Left cardiac atrium (tissue), 4 donors: ENCODE results near the gene ZDHHC1. TPM values are rescaled to one million over a fixed set of nuclear protein-coding genes. Genes with fewer than 3 reads are reported as not detected.
A peak's percentile ranks its signal among the peaks of the same experiment; 100 is the strongest.

ENCODE experiments used
- ATAC-seq, 2 donors: fragments of 200-7000 bp; cut with Tn5 transposase; one replicate each; pipeline ENCODE4 v1.9.1; 2020; ENCODE audit warnings: mild to moderate bottlenecking in 2 of 2, moderate library complexity in 2 of 2
- DNase-seq: peaks from one replicate; pipeline ENCODE4 v3.0.0-alpha.2; 2020
- intact Hi-C, 2 donors: fragments of 100-400 bp; cut with DNase I; formaldehyde crosslinking; loops; one replicate each; pipeline versions ENCODE4 v1.14.1 to v1.15.1; 2022 to 2023
- total RNA-seq, 2 donors: library from RNA; stranded (reverse); fragmentation: NEBNext Ultra II Directional; extraction: Animal tissue kit (Norgen Biotek cat#: 25700); gene quantifications; one replicate each; pipeline ENCODE4 v1.2.1, GENCODE V29; 2021
- donor health status: DM: no; HTN: yes; CAD: no.
- donor health status: DM: no; HTN: yes; CAD: no; lungs with severe emphysema.
- donor health status: DM: yes; HTN: yes; CAD: no.
- donor health status: Dilated cardiomyopathy.

ZDHHC1 gene
- total RNA-seq, 2 donors from 2014 or later: 4.6 to 6.8 TPM

DNA sequence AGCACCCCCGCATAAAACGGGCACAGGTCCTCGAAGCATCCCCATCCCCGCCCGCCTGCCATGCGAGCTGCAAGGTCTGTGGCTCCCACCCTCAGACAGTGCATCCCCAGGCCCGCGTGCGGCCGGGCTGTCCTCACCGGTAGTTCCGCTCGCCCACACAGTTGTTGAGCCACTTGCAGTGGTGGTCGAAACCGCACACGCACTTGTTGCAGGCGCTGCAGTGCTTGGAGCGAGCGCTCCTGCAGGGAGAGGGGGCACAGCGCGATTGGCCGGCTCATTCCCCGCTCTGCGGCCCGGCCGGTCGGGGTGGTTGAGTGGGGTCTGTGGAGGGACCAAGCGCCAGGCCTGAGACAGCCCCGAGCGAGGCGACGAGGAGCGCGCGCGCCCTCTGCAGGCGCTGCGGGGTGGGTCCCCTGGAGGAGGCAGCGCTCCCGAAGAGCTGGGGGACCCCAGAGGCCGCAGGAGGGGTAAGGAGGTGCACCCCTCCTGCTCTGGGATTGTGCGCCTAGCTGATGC is 17.0 kb downstream of the ZDHHC1 start:
- intact Hi-C loops: loop anchor here in 1 of 2 donors (10.0 kb wide), 1 partner anchor 134 kb away; no protein-coding TSS in a partner anchor
- ATAC-seq: peak; percentile 31 to 36
- DNase-seq: peak; percentile 62

- no peak for DNase-seq
- no peak for ATAC-seq
- intact Hi-C loops: loop anchor here in 1 of 2 donors (10.0 kb wide), 1 partner anchor 134 kb away; no protein-coding TSS in a partner anchor
These were observed 17.6 kb downstream of the ZDHHC1 start for GRCh38 chr16:67398546-67399217.

- no peak for ATAC-seq
- intact Hi-C loops: loop anchor here in 1 of 2 donors (10.0 kb wide), 1 partner anchor 133 kb away; no protein-coding TSS in a partner anchor
- DNase-seq: no peak
These were observed 18.3 kb downstream of the ZDHHC1 start for GRCh38 chr16:67397812-67398545.

DNA sequence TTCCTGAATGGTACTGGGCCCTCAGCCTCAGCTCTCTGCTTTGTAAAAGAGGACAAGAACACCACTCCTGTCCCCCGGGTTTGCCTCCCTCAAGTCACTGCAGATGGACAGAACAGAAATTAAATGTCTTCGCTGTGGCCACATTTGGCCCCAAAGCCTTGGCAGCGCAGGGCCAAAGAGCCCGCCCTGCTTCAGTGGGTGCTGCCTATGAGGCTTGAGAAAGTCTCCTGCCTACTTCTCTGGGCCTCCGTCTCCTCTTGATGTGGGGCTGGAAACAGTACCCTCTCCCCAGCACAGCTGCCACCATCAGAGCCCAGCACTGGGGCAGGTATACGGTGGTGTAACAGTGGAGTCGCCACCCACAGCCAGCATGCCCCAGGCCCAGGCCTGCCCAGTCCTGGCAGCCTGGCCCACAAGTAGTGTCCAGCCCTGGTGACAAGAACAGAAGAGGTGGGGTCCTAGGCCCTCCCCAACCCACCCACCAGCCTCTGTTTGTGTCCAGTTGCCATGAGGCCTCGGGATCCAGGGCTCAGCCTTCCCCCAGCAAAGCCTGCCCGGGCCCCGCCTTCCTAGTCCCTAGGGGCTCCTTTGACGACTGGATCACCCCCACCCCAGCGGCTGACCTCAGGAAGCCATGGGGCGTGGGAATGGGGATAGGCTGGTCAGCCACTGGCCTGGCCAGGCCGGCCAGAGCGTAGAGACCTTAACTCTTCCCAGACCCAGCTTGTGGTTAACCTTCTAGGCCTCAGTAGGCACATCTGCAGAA is 19.1 kb downstream of the ZDHHC1 start:
- intact Hi-C loops: loop anchor here in 1 of 2 donors (10.0 kb wide), 1 partner anchor 132 kb away; no protein-coding TSS in a partner anchor
- DNase-seq (peak; percentile 82), ATAC-seq (peak; percentile 6 to 14)

DNA sequence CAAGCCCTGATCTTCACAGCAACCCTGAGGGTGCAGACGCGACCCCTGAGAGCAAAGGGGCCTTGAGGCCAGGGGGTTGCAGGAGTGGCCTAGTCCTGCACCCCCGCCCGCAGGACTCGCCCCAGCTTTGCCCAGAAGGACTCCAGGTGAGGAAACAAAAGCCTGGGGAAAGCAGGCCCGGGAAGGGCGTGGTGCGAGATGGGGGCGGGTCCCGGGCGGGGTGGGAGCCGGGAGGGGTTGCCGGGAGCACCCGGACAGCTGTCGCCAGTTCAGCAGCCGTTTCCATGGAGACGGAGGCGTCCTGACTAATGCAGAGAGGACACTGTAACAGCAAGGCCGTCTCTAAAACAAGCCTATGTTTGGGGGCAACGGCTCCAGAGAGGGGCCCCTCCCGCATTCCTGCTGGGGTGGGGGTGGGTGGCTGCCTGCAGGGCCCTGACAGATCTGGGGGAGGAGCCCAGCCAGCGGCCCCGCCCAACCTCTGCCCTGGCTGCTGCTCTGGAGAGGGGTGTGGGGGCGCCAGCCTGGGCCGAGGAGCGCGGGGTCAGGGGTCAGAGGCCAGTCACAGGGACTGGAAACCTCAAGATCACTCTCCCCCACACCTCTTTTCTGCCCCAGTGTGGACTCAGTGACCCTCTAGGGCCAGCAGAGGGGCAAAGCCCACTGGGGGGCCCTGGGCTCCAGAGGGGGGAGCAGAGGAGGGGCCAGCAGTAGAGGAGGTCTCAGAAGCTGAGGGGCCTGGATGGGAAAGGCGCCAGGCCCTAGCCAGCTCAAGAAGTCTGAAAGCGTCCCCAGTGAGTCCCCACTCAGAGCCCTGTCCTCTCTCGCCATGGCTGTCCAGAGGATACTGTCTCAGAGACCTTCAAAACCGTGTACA is 19.9 kb downstream of the ZDHHC1 start:
- intact Hi-C loops: loop anchor here in 1 of 2 donors (10.0 kb wide), 1 partner anchor 132 kb away; no protein-coding TSS in a partner anchor
- peak; percentile 11 to 30 for ATAC-seq
- DNase-seq: peak; percentile 92

GRCh38 chr16:67395458-67396158 is 20.7 kb downstream of the ZDHHC1 start:
- no peak for ATAC-seq
- intact Hi-C loops: loop anchor here in 1 of 2 donors (10.0 kb wide), 1 partner anchor 131 kb away; no protein-coding TSS in a partner anchor

GRCh38 chr16:67395105-67395457 is 21.2 kb downstream of the ZDHHC1 start:
- DNase-seq (no peak), ATAC-seq (no peak)
- intact Hi-C loops: loop anchor here in 1 of 2 donors (10.0 kb wide), 1 partner anchor 130 kb away; no protein-coding TSS in a partner anchor

More at GRCh38 chr16:67395458-67396158, 20.7 kb downstream of the ZDHHC1 start:
- no peak for DNase-seq

DNA sequence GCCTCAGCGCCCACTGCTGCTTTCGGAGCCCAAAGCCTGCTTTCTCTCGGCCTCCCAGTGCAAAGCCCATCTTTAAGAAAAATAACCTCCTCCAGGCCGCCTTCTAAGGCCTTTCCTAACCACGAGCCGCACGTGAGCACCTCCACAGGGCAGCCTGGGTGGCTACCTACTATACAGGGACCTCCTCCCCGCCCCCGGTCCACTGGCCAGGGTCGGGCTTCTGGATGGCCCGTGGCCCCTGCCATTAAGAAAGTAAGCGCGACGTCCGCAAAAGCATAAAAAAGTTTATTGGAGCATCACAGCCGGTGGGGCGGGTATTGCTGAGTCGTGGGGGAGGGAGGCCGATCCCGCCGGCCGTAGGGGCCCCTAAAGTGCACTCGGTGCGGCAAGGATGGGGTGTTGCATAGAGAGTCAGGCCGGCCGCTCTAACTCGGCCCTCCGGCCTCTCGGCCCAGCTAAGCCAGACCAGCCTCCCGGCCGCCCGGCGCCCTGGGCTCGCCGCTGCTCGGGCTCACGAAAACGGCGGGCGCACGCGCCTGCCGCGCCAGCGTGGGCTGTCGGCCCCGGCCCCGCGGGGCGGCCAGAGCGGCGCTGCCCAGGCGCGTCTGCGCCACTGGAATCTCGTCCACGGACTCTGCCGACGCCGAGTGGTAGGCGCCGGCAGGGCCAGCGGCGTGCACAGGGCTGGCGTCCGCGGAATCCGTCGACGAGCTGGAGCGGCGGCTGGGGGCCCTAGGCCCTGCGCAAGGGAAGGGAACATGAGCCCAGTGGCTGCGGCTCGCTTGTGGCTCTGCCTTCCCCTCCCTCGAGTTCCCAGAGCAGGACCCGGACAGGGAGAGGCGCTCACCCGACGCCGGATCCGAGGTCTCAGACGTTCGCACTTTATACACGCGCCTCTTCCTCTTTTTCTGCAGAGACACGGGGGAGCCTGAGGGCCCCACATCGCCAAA is 21.8 kb downstream of the ZDHHC1 start:
- no peak for DNase-seq
- ATAC-seq: peak in 1 of 2 donors; percentile 5
- intact Hi-C loops: loop anchor here in 1 of 2 donors (10.0 kb wide), 1 partner anchor 130 kb away; no protein-coding TSS in a partner anchor

- intact Hi-C loops: loop anchor here in 1 of 2 donors (10.0 kb wide), 1 partner anchor 129 kb away; no protein-coding TSS in a partner anchor
- no peak for DNase-seq
- ATAC-seq: peak in 1 of 2 donors; percentile 0
These were observed 22.5 kb downstream of the ZDHHC1 start for GRCh38 chr16:67393788-67394154.

DNA sequence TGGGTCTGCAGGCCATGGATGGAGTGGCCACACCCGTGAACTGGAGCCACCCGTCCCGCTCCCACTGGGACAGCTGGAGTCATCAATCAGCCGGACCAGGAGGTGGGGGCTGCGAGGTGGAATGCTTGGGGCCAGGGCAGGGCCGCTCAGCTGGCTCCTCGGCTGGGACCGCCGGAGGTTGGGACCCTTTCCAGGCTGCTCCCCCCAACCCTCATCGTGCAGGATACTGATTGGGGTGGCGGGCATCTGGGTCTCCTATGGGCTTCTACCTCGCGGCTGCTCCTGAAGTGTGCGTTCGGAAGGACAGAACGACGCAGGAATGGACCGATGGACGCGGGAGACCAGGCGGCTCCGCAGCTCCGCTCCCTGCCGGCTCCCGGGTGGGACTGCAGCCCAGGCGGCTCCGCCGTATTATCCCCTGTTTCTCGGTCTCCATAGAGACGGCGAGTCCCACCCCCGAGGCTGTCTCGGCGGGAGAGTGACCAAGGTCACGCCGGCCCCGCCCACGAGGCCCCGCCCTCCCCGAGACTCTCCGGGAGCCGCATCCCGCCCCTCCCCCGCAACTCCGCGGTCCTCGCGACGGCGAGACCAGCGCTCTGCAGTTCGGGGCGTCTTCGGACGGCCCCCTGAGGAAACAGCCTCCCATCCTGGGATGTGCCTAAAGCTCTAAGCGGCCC is 23.0 kb downstream of the ZDHHC1 start, which contains the start of gene TPPP3:
Gene TPPP3 (minus strand): TSS at position 388 of the 677 bp plus-strand sequence. CDS start 2,387 bp downstream, outside the sequence.
- peak; percentile 79 to 81 for ATAC-seq
- DNase-seq: peak; percentile 95
- intact Hi-C loops: loop anchor here in 1 of 2 donors (10.0 kb wide), 1 partner anchor 128 kb away; no protein-coding TSS in a partner anchor

- DNase-seq (no peak), ATAC-seq (no peak)
- intact Hi-C loops: loop anchor here in 1 of 2 donors (10.0 kb wide), 1 partner anchor 128 kb away; no protein-coding TSS in a partner anchor
These were observed 23.8 kb downstream of the ZDHHC1 start for GRCh38 chr16:67392301-67393059.

DNA sequence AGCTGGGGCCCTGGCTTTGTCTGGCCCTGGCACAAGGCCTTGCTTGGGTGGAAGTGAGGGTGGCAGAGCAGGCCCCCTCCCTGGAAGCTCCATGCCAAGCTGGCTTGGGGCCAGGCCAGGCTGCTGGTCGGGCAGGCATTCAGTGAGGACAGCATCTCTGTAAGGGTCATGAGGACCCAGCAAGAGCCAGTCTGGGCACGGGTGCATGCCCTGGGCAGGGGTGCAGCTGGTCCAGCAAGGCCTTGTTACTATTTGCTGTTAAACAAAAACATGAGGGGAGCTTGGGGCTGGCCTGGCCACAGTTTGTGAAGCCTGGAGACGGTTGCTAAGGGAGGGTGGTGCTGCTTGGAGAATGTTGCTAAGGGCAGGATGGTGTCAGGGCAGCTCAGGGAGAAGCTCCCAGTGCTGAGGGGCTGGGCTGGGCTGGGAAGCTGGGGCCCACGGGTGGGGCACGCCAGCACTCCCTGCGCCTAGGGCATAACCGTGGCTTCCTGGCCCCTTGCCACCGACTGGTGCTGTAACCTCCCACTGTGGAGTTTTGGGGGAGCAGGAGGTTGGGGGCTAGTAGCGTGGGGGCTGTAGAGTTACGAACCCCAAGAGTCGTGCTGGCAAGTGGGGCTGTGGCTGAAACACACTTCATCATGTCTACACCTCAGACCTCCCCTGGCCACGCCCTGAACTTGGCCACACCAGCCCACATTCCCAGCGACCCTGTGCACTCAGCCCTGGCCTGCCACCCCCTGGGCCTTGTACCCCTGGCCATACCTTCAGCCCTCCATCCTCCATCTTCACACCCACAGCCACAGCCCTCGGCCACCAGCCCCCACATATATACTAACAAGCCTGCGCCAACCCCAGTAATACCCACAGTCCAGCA is 24.6 kb downstream of the ZDHHC1 start:
- intact Hi-C loops: loop anchor here in 1 of 2 donors (10.0 kb wide), 1 partner anchor 127 kb away; no protein-coding TSS in a partner anchor
- DNase-seq (peak; percentile 31), ATAC-seq (no peak)

DNA sequence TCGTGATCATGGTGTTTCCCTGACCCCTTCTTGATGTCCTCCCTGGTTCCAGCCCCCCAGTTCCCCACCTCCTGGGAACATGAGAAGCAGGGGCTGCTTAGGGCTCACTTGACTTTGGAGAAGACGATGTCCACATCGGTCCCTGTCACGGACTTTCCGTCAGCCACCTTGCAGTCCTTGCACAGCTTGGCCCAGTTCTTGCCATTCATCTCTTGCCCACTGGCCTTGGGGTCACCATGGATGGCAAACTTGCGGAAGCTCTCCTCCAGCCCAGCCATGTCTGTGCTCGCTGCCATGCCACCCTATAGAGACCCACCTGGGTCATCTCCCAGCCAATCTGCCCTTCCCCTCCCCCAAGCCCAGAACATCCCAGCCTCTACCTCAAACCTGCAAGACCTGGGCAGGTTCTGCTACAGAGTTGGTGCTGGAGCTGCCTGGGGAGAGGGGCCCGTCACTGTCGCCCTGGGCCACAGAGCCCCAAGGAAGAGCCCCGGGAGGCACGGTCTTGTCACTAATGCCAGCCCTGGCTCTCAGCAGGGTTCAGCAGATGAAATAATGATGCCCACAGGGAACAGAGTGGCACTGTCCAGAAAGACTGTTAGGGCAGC is 25.4 kb downstream of the ZDHHC1 start:
- DNase-seq (no peak), ATAC-seq (no peak)
- intact Hi-C loops: loop anchor here in 1 of 2 donors (10.0 kb wide), 1 partner anchor 126 kb away; no protein-coding TSS in a partner anchor
